ENCODE data around the gene GLCE.

The GLCE gene

DNA sequence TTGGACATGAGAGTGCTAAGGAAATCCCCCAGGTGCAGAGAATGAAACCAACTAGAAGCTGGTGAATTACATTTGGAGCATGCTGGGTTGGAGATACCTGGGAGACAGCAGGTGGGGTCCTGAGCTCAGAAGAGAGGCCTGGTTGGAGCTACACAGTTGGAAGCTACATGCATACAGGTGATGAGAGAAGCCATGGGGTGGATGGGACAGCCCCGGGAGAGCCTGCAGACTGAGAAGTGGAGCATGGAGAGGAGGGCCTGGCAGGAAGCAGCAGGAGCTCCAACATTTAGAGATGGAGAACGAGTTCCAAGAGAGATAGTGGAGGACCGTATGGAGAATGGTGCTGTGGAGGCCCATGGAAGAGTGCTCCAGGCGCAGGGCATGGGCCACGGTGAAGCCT is 148.5 kb downstream of the GLCE start:
- H2AFZ ChIP-seq (ENCODE audit: low read depth, low read length, severe bottlenecking): no peak overlapping the region
- H3K4me3 ChIP-seq (ENCODE audit: insufficient read depth, low read length, poor library complexity, severe bottlenecking): no peak overlapping the region
- no peak for TF ChIP-seq EZH2phosphoT487 (conservative IDR thresholded peaks at IDR 0.05; ENCODE audit: low read length)
- no peak for TF ChIP-seq CTCF (IDR thresholded peaks at IDR 0.05; ENCODE audit: insufficient read depth, low read length, poor library complexity, severe bottlenecking)
- H3K79me2 ChIP-seq (ENCODE audit: insufficient read depth, low read length): no peaks in the 10 kb centered on the region
- H3K9me3 ChIP-seq (ENCODE audit: insufficient read depth, low read length): no peaks in the 10 kb centered on the region
- no peaks in the 10 kb centered on the region for H4K20me1 ChIP-seq (ENCODE audit: low read depth, low read length)
- no peaks in the 10 kb centered on the region for H3K27me3 ChIP-seq (ENCODE audit: low read length)
- H3F3A ChIP-seq (ENCODE audit: insufficient read depth): no peaks in the 10 kb centered on the region
- no peak overlapping the region for H3K9ac ChIP-seq (ENCODE audit: low read length)
- H3K4me2 ChIP-seq (ENCODE audit: low read depth, low read length, poor library complexity, severe bottlenecking): no peak overlapping the region
- no peaks in the 10 kb centered on the region for H3K36me3 ChIP-seq (ENCODE audit: low read length)
- no peak overlapping the region for H3K27ac ChIP-seq (ENCODE audit: low read depth, low read length)
- H3K9me2 ChIP-seq (replicated peaks; ENCODE audit: insufficient read depth, low read length): no peaks in the 10 kb centered on the region

GRCh38 chr15:69311319-69311721 is 150.9 kb downstream of the GLCE start:
- Histone ChIP-seq H3K9me3 (ENCODE audit: insufficient read depth, low read length) (no peaks in the 10 kb centered on the region), H3F3A (ENCODE audit: insufficient read depth) (no peaks in the 10 kb centered on the region), H3K79me2 (ENCODE audit: insufficient read depth, low read length) (no peaks in the 10 kb centered on the region), H2AFZ (ENCODE audit: low read depth, low read length, severe bottlenecking) (no peak overlapping the region), H3K4me3 (ENCODE audit: insufficient read depth, low read length, poor library complexity, severe bottlenecking) (no peak overlapping the region), H3K4me2 (ENCODE audit: low read depth, low read length, poor library complexity, severe bottlenecking) (no peak overlapping the region), H3K9me2 (replicated peaks; ENCODE audit: insufficient read depth, low read length) (no peaks in the 10 kb centered on the region), H3K36me3 (ENCODE audit: low read length) (no peaks in the 10 kb centered on the region), H3K9ac (ENCODE audit: low read length) (no peak overlapping the region), H4K20me1 (ENCODE audit: low read depth, low read length) (no peaks in the 10 kb centered on the region), H3K27ac (ENCODE audit: low read depth, low read length) (no peak overlapping the region), H3K27me3 (ENCODE audit: low read length) (no peaks in the 10 kb centered on the region)
- no peak for TF ChIP-seq CTCF (IDR thresholded peaks at IDR 0.05; ENCODE audit: insufficient read depth, low read length, poor library complexity, severe bottlenecking)
- no peak for TF ChIP-seq EZH2phosphoT487 (conservative IDR thresholded peaks at IDR 0.05; ENCODE audit: low read length)

GRCh38 chr15:69313432-69314000 is 153.1 kb downstream of the GLCE start:
- Histone ChIP-seq H3K79me2 (ENCODE audit: insufficient read depth, low read length) (no peaks in the 10 kb centered on the region), H4K20me1 (ENCODE audit: low read depth, low read length) (no peaks in the 10 kb centered on the region), H3K4me2 (ENCODE audit: low read depth, low read length, poor library complexity, severe bottlenecking) (no peak overlapping the region), H3F3A (ENCODE audit: insufficient read depth) (no peaks in the 10 kb centered on the region), H3K9me2 (replicated peaks; ENCODE audit: insufficient read depth, low read length) (no peaks in the 10 kb centered on the region), H3K36me3 (ENCODE audit: low read length) (no peaks in the 10 kb centered on the region), H3K4me3 (ENCODE audit: insufficient read depth, low read length, poor library complexity, severe bottlenecking) (no peak overlapping the region), H3K9me3 (ENCODE audit: insufficient read depth, low read length) (no peaks in the 10 kb centered on the region), H3K27ac (ENCODE audit: low read depth, low read length) (no peak overlapping the region), H3K27me3 (ENCODE audit: low read length) (no peaks in the 10 kb centered on the region), H2AFZ (ENCODE audit: low read depth, low read length, severe bottlenecking) (no peak overlapping the region), H3K9ac (ENCODE audit: low read length) (no peak overlapping the region)
- TF ChIP-seq EZH2phosphoT487 (conservative IDR thresholded peaks at IDR 0.05; ENCODE audit: low read length): no peak
- no peak for TF ChIP-seq CTCF (IDR thresholded peaks at IDR 0.05; ENCODE audit: insufficient read depth, low read length, poor library complexity, severe bottlenecking)

All from SU-DHL-6 (cell line).